Kidney (tissue), 14 donors: ENCODE measurements around the gene TRMT44. TPM values are rescaled to one million over a fixed set of nuclear protein-coding genes. Genes with fewer than 3 reads are reported as not detected.

Source experiments
- DNase-seq, 5 donors: peaks; one replicate each; pipeline ENCODE4 v3.0.0-alpha.2; 2013 to 2020
- FAIRE-seq: peaks from 2 replicates; lab custom pipeline; 2012; peaks lifted over from hg19 to GRCh38; lab: Jason Lieb, UNC
- H3K27ac ChIP-seq, 2 donors: one replicate each; pipeline ENCODE4 v1.7.0; 2013; ENCODE audit warnings: low read depth in 2 of 2, low read length in 2 of 2, inconsistent platforms in 1 of 2
- H3K27me3 ChIP-seq: one replicate; pipeline ENCODE4 v1.7.1; 2013; ENCODE audit warnings: low read length, inconsistent platforms; ENCODE audit not compliant: control insufficient read depth, insufficient read depth
- H3K36me3 ChIP-seq, 3 donors: one replicate each; pipeline versions ENCODE4 v1.7.0 to v1.7.1; 2013; ENCODE audit warnings: low read length in 3 of 3, control low read depth in 1 of 3, inconsistent platforms in 1 of 3; ENCODE audit not compliant: insufficient read depth in 3 of 3, control insufficient read depth in 2 of 3
- H3K4me1 ChIP-seq, 3 donors: one replicate each; pipeline versions ENCODE4 v1.7.0 to v1.7.1; 2013; ENCODE audit warnings: low read length in 3 of 3, inconsistent platforms in 1 of 3, low read depth in 1 of 3; ENCODE audit not compliant: control insufficient read depth in 2 of 3, insufficient read depth in 2 of 3
- H3K4me3 ChIP-seq, 3 donors: one replicate each; pipeline versions ENCODE4 v1.7.0 to v1.8.1; 2013; ENCODE audit warnings: low read length in 3 of 3, control low read depth in 1 of 3, inconsistent platforms in 1 of 3
- H3K9ac ChIP-seq, 3 donors: one replicate each; pipeline versions ENCODE4 v1.7.0 to v1.7.1; 2013; ENCODE audit warnings: low read length in 3 of 3, control low read depth in 1 of 3, inconsistent platforms in 1 of 3
- H3K9me3 ChIP-seq, 3 donors: one replicate each; pipeline versions ENCODE4 v1.7.0 to v1.7.1; 2013; ENCODE audit warnings: low read length in 3 of 3, control low read depth in 1 of 3, inconsistent platforms in 1 of 3; ENCODE audit not compliant: control insufficient read depth in 2 of 3, insufficient read depth in 1 of 3
- CTCF ChIP-seq: IDR thresholded peaks from 3 replicates; pipeline ENCODE4 v1.5.1; 2012; ENCODE audit warnings: mild to moderate bottlenecking, moderate library complexity, borderline replicate concordance; ENCODE audit not compliant: insufficient read depth; ENCODE audit errors: extremely low read depth
- intact Hi-C: fragments of 100-400 bp; cut with DNase I; formaldehyde crosslinking; loops from one replicate; pipeline ENCODE4 v1.11.1; 2022
- polyA plus RNA-seq: library from polyadenylated mRNA; stranded (reverse); fragments of 350-450 nt; fragmentation: Illumina TruSeq; extraction: RNeasy Lipid Tissue Mini Kit (QIAGEN cat#74804); gene quantifications from one replicate; pipeline ENCODE4 v1.2.3, GENCODE V29; 2014; ENCODE audit warnings: low read depth, low replicate concordance; ENCODE audit not compliant: insufficient read depth
- total RNA-seq: library from RNA; stranded (reverse); fragmentation: NEBNext Ultra II Directional; extraction: Animal tissue kit (Norgen Biotek cat#: 25700); gene quantifications from one replicate; pipeline ENCODE4 v1.2.1, GENCODE V29; 2021
- donor health status: control.
- donor health status: control.
- donor health status: control.
- donor health status: control.
- donor health status: control.
- donor health status: DM: yes; HTN: yes; CAD: no.
- donor health status: Normal renal cell carcinoma (clear cell type).

TRMT44 gene
- total and polyA plus RNA-seq, 2 donors from 2014 or later, result 5.1 to 20.1 TPM

DNA sequence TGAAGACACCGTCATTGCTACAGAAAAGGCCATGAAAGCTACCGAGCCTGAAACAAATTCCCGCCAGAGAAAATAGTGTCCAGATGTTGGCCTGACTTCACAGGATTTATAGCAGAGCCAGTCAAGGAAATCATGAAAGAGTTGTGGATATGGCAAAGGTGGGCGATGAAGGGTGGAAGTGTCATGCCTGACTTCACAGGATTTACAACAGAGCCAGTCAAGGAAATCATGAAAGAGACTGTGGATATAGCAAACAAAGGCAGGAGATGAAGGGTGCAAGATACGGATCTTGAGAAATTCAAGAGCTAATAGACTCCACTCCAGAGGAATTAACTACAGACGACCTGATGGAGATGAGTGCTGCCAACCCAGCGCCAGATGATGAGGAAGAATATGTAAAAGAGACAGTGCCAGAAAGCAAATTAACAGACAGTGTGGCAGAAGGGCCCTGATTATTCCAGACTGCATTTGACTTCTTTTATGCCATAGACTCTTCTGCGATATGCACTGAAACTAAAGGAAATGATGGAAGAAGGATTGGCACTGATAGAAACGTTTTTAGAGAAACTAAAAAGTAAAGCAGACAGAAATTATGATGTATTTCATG, 17.2 kb downstream of the TRMT44 start:
- Histone ChIP-seq H3K27ac (no peak overlapping the region), H3K4me1 (peaks cover 0 to 15% (median 11%) of the 10 kb centered on the region in 3 donors), H3K9ac (no peak overlapping the region), H3K36me3 (peaks cover 0 to 46% (median 27%) of the 10 kb centered on the region in 3 donors), H3K9me3 (no peaks in the 10 kb centered on the region), H3K27me3 (no peaks in the 10 kb centered on the region), H3K4me3 (no peak overlapping the region)
- FAIRE-seq, result no peak
- no peak for TF ChIP-seq CTCF
- intact Hi-C loops, result no loop called here
- DNase-seq, result no peak

GRCh38 chr4:8459867-8460445, 19.4 kb downstream of the TRMT44 start:
- intact Hi-C loops, result no loop called here
- Histone ChIP-seq H3K27ac (peak overlapping the region in 1 of 2 donors; percentile 33), H3K36me3 (peaks cover 0 to 33% (median 18%) of the 10 kb centered on the region in 3 donors)

DNA sequence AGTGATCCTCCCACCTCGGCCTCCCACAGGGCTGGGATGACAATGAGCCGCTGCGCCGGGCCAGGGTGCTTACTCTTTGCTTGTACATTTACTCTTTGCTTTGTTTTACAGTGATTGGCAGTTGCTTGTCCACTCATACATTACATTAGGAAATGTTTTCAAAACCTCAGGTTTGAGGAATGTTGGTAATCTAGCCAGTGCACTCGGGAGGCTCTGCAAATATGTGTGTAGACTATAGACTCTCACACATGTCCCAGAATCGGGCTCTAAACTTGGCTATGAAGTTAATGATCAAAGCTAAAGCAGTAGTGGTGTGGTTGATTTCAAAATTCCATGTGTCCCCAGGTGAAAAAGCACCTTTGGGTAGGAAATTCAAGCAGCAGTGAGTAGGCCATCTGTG, 20.5 kb downstream of the TRMT44 start:
- intact Hi-C loops, result no loop called here
- Histone ChIP-seq H3K27me3 (no peaks in the 10 kb centered on the region), H3K4me1 (peaks cover 0 to 15% (median 11%) of the 10 kb centered on the region in 3 donors), H3K36me3 (peaks cover 0 to 33% (median 24%) of the 10 kb centered on the region in 3 donors), H3K9ac (peak overlapping the region in 1 of 3 donors; percentile 49), H3K27ac (peak overlapping the region; percentile 56 to 89), H3K4me3 (no peak overlapping the region), H3K9me3 (no peaks in the 10 kb centered on the region)
- no peak for FAIRE-seq
- DNase-seq, result no peak
- TF ChIP-seq CTCF, result no peak

More at GRCh38 chr4:8459867-8460445, 19.4 kb downstream of the TRMT44 start:
- H3K4me3 ChIP-seq, result no peak overlapping the region
- H3K9me3 ChIP-seq, result no peaks in the 10 kb centered on the region
- TF ChIP-seq CTCF, result no peak
- H3K4me1 ChIP-seq, result peaks cover 0 to 15% (median 11%) of the 10 kb centered on the region in 3 donors
- FAIRE-seq (no peak), DNase-seq (no peak)
- H3K9ac ChIP-seq, result no peak overlapping the region
- no peaks in the 10 kb centered on the region for H3K27me3 ChIP-seq
